Measurements from ENCODE around the gene SLC43A3.
A peak's percentile ranks its signal among the peaks of the same experiment; 100 is the strongest.

SLC43A3 gene
- total RNA-seq = 8.0 to 8.5 reads per million in 2 donors

- DNase-seq = peak; percentile 42
Measured at GRCh38 chr11:57426929-57427726, at the start of gene SLC43A3. Gene SLC43A3, minus strand, starts transcription at chr11:57427121. Its CDS starts 949 bp downstream, at chr11:57426172.

- DNase-seq = no peak
Measured at GRCh38 chr11:57476047-57476756, 49.3 kb upstream of the SLC43A3 start.

GRCh38 chr11:57475671-57476046 lies 48.7 kb upstream of the SLC43A3 start:
- no peak for DNase-seq

DNA sequence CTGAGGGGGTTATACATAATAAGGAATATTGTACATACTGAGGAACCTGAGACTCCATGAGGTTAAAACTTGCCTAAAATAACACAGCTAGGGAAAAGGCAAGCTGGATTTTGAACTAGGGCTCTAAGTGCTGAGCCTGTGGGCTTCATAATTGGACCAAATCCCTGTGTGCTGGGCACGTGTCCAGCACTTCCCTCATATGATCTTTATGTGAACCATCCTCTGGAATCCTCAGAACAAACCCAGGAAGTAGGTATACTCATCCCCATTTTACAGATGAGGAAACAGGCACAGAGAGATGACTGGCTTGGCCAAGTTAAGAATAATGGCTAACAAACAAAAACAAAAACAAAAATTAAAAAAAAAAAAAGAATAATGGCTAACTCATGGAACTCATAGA lies 48.3 kb upstream of the SLC43A3 start:
- DNase-seq = no peak

DNA sequence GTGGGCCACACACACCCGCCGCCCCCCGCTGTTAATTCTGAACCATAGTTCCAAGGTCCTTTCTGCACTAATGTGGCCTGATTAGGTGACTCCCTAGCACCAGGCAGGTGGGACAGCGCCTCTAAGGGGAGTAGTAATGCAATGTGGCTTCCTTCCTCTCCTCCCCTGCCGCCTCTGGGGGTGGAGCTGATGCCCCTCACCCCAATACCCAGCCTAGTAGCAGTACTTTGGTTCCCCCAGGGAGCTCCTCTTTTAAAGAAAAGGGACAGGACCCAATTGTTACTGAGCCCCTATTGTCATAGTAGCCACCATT lies 47.8 kb upstream of the SLC43A3 start:
- no peak for DNase-seq

- DNase-seq = no peak
Measured at GRCh38 chr11:57474017-57474802, 47.3 kb upstream of the SLC43A3 start.

- no peak for DNase-seq
Measured at GRCh38 chr11:57473285-57473841, 46.4 kb upstream of the SLC43A3 start.

DNA sequence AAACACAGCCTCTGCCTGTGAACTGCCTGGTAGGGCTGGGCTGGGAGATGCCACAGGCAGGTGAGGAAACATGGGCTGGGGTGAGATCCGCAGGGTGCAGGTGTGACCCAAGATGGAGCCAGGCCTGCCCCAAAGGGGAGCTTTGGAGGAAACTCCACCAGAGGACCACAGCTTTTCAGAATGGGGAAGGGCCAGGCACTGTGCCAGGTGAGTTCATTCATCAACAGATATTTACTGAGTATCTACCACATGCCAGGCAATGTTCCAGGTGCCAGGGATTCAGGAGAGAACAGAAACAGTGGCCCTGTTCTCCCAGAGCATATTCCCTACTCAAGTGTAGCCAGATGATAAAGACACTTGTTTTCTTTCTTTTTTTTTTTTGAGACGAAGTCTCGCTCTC lies 44.6 kb upstream of the SLC43A3 start:
- no peak for DNase-seq

DNA sequence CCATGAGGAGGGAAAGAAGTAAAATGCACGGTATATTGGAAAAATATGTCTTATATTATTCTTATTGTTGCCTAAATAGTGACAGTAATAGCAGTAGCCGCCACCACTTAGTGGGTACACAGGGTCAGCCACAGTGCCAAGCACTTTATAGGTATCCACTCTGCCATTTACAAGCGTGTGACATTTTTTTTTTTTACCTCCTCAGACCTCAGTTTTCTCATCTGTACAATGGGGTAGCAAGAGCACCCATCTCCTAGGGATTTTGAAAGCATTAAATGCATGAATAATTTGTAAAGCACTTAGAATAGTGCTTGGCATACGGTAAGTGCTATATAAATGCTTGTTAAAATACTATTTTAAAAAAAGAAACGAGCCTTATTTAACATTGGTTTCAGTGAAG lies 42.3 kb upstream of the SLC43A3 start:
- DNase-seq = no peak

- DNase-seq = no peak
Measured at GRCh38 chr11:57468276-57468675, 41.4 kb upstream of the SLC43A3 start.

GRCh38 chr11:57467508-57468157 lies 40.7 kb upstream of the SLC43A3 start:
- DNase-seq = no peak

DNA sequence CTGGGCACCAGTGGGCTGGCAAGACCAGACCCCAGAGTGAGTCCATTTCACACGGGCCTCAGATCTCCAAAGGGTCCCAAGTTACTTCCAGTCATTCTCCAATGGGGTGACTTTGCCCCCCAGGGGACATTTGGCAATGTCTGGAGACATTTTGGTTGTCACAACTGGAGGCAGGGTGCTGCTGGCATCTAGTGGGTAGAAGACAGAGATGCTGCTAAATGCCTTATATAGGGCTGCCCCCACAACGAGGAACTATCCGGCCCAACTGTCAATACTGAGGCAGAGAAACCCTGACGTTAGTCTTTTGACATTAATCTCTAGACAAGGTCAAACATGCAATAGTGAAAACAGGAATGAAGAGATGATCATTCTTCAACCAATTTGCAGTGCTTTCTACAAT lies 39.8 kb upstream of the SLC43A3 start:
- DNase-seq = no peak

- DNase-seq = no peak
Measured at GRCh38 chr11:57464539-57465181, 37.7 kb upstream of the SLC43A3 start.

DNA sequence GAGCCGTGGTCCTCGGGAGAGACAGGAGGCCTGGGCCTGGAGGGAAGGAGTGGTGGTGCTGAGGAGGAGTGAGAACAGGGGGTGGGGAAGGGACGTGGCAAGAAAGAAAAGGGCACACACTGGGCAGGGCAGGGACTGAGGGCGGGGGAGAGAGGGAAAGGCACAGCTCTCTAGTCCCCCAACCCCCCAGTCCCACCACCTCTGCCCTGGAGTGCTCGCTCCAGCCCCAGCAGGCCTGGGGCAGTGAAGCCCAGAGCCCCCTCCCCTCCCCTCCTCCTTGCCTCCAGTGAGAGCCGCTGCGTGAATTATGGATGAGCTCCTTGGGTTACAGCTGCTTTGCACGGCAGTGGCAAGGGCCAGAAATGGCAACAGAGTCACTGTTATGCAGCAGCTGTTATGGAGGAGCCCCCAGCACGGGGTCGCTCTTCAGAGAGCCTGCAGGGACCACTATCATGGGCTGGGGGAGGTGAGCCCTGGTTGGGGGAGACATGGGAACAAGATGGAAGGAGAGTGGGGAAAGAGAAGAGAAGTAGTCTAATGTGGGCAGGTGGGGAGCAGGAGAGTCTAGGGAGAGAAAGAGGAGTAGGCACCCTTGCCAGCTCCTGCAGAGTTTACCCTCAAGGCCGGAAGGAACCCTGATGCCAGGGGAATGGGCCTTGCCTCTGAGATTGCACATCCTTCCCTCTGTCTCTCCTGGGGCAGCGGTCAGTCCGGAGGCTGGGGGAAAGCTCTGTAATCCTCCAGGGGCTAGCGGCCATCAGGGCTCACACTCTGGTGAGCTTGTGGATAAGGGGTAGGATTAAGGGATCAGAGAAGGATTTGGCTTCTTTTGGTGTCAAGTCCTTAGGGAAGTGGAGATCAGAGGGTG lies 37.0 kb upstream of the SLC43A3 start:
- no peak for DNase-seq

DNA sequence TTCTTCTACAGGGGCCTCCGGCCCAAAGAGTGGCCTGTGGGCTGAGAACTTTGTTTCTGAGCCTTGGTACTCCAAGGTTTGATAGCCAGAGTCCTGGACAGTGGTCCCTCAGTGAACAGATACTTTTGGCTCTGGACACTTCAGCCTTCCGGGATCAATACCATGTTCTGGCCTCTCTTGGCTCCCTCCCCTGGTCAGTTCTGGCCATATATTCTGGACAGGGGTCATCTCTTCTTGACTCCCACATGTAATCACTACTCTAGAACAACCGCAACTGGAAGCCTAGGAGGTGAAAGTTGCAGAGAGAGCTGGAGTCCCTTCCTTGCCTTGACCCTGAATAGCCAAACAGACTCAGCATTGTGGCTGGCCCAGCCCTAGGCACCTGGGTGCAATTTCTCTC lies 35.7 kb upstream of the SLC43A3 start:
- DNase-seq = no peak

DNA sequence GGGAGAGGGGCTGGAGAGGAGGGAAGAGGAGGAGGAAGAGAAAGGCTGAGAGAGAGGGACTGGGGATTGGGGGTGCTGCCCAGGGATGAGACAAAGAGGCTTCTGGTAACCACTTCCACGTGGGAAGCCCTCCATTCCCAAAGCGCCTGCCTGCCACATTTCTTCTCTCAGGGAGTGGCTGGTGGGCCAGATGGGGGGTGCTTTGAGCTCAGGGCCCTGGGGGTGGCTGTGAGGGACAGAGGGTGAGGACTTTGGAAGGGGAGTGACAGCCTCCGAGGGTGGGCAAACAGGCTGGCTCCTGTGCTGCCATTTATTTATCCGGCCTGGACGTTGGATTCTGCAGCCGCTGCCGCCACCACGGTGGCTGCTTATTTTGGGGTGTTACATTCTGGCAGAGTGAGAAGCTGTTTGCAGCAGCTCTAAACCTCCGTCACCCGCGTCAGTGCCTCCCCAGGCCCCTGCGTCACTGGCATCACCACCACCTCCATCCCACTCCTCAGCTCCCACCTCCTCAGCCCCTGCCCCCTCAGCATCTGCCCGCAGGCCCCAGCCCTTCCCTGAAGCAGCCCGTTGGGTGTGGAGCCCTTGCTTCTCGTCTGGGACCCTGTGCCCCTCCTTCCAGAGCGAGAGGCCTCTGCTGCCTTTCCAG lies 35.0 kb upstream of the SLC43A3 start:
- no peak for DNase-seq

DNA sequence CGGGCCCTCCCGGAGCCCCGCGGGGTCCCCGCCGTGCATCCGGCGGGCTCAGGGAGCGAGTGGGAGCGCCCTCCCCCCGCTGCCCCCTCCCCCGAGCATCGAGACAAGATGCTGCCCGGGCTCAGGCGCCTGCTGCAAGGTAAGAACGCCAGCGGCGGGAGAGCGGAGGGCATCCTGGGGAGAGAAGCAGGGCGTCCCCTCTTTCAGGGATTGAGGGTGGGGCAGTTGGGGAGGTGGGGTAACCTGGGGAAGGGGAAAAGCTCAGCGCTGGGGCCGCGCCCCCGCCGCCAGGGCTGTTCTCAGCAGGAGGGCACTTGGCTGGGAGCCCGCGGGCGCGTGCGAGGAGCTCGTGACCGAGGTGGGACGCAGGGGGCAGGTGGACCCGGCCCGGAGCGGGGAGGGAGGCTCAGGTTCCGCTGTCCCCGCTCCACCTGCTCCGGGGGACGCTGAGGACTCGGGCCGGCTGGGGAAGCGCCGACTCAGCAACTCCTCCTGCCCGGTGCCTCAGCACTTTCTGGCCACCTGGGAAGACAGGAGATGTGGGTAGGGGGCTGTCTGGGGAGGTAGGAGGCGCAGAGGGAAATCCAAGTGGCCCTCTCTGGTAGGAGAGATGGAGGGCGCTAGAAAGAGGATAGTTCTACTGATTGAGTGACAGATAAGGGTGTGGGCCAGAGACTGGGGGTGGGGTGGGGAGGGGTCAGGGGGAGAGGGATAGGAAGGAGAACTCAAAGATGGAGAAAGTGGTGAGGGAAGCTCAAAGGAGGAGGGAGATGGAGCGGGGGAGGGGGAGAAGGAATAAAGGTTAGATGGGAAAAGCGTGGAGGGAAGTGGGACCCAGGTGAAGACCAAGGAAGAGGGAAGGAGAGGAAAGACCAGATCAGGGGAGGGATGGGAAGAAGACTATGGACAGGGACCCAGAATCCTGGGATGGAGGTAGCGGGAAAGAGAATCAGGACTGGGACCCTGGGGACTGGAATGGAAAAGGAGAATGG lies 34.1 kb upstream of the SLC43A3 start:
- DNase-seq = no peak

- no peak for DNase-seq
Measured at GRCh38 chr11:57460022-57460757, 33.3 kb upstream of the SLC43A3 start, which contains the start of gene RTN4RL2. Gene RTN4RL2, plus strand, starts transcription at chr11:57460528. Its CDS starts 338 bp downstream, at chr11:57460866.

Data from T-helper 9 cell (primary cell).